Neutrophil (primary cell): ENCODE data around the gene OR2T11.

Source experiments
- H3K27ac ChIP-seq: fragments of 200-600 bp; sonication (generic); 2 replicates; pipeline ENCODE4 v1.5.1; 2016; ENCODE audit warnings: mild to moderate bottlenecking, moderate library complexity
- H3K27me3 ChIP-seq: fragments of 200-600 bp; sonication (generic); 2 replicates; pipeline ENCODE4 v1.6.0; 2016; ENCODE audit warnings: mild to moderate bottlenecking
- H3K36me3 ChIP-seq: fragments of 200-600 bp; sonication (generic); 2 replicates; pipeline ENCODE4 v1.5.1; 2017
- H3K4me1 ChIP-seq, 2 experiments: fragments of 200-600 bp in 1 of 2; sonication (generic) in 1 of 2; 1 replicate in 1 of 2; 2 replicates in 1 of 2; pipeline versions ENCODE4 v1.5.1 to v1.6.1; 2013 to 2016; ENCODE audit warnings: low read depth in 1 of 2, low read length in 1 of 2, mild to moderate bottlenecking in 1 of 2, moderate library complexity in 1 of 2; ENCODE audit not compliant: control insufficient read depth in 1 of 2, insufficient read depth in 1 of 2
- H3K4me3 ChIP-seq, 2 experiments: fragments of 200-600 bp in 1 of 2; sonication (generic) in 1 of 2; 1 replicate in 1 of 2; 2 replicates in 1 of 2; pipeline ENCODE4 v1.5.1; 2013 to 2016; ENCODE audit warnings: low read depth in 1 of 2, low read length in 1 of 2, mild to moderate bottlenecking in 1 of 2, moderate library complexity in 1 of 2
- H3K9me3 ChIP-seq: fragments of 200-600 bp; sonication (generic); 2 replicates; pipeline ENCODE4 v1.5.1; 2016
- CTCF ChIP-seq: fragments of 200-600 bp; sonication (generic); IDR thresholded peaks from 2 replicates; pipeline ENCODE4 v1.5.1; 2016; ENCODE audit warnings: antibody characterized with exemption

Gene OR2T11

DNA sequence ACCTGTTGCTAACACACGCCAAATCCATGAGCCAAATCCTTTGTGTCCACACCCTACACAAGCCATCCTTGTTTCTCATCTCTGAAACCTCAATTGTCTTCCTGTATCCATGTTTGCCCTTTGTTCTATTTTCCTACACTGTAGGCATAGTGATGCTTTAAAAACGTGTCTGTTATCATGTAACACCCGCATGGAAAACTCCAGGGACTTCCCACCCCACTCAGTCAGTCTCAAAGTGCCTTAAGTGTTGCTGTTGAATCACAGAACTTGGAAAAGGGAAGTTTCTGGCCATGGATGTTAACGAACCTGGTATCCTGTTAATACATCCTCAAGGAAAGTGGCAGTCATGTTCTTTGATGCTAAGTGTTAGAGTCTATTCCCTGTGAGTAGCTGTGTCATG lies 9.7 kb downstream of the OR2T11 start:
- H3K4me1 ChIP-seq = no peaks in the 10 kb centered on the region
- H3K9me3 ChIP-seq = no peaks in the 10 kb centered on the region
- no peaks in the 10 kb centered on the region for H3K36me3 ChIP-seq
- H3K27ac ChIP-seq = no peak overlapping the region
- H3K4me3 ChIP-seq = no peak overlapping the region
- no peaks in the 10 kb centered on the region for H3K27me3 ChIP-seq
- no peak for TF ChIP-seq CTCF

DNA sequence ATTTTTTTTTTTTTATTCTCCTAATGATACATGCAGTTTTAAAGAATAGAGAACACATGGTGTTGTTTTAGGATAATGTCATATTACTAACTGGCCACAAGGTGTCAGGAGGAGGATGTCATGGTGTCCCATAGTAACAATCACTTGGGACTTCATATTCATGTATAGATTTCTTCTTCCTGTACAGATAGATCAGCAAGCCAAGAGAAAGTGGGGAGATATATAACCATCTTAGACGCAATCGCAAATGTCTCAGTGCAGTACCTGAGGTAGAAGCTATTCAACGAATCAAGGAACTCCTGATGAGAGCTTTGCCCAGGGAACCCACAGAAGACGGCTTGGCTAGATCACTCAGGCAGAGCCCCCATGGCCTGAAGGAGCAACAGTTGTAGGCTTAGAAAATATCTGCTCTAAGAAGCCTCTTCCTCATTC lies 12.3 kb downstream of the OR2T11 start:
- TF ChIP-seq CTCF = peak; percentile 46
- H3K9me3 ChIP-seq = no peaks in the 10 kb centered on the region
- no peaks in the 10 kb centered on the region for H3K4me1 ChIP-seq
- H3K27ac ChIP-seq = no peak overlapping the region
- no peaks in the 10 kb centered on the region for H3K36me3 ChIP-seq
- H3K4me3 ChIP-seq = no peak overlapping the region
- no peaks in the 10 kb centered on the region for H3K27me3 ChIP-seq

- no peak overlapping the region for H3K4me3 ChIP-seq
- no peak overlapping the region for H3K27ac ChIP-seq
- H3K36me3 ChIP-seq = no peaks in the 10 kb centered on the region
- no peaks in the 10 kb centered on the region for H3K9me3 ChIP-seq
- no peaks in the 10 kb centered on the region for H3K4me1 ChIP-seq
- TF ChIP-seq CTCF = no peak
- H3K27me3 ChIP-seq = no peaks in the 10 kb centered on the region
Observed at GRCh38 chr1:248621770-248622169, 13.1 kb downstream of the OR2T11 start.

GRCh38 chr1:248618878-248619277 lies 16.0 kb downstream of the OR2T11 start:
- no peak for TF ChIP-seq CTCF
- no peaks in the 10 kb centered on the region for H3K9me3 ChIP-seq
- no peak overlapping the region for H3K4me3 ChIP-seq
- H3K27ac ChIP-seq = no peak overlapping the region
- H3K27me3 ChIP-seq = no peaks in the 10 kb centered on the region
- no peaks in the 10 kb centered on the region for H3K4me1 ChIP-seq
- no peaks in the 10 kb centered on the region for H3K36me3 ChIP-seq

- Histone ChIP-seq H3K27ac (no peak overlapping the region), H3K4me3 (no peak overlapping the region), H3K9me3 (no peaks in the 10 kb centered on the region), H3K4me1 (no peaks in the 10 kb centered on the region), H3K27me3 (no peaks in the 10 kb centered on the region), H3K36me3 (no peaks in the 10 kb centered on the region)
- no peak for TF ChIP-seq CTCF
Observed at GRCh38 chr1:248618119-248618518, 16.8 kb downstream of the OR2T11 start.

DNA sequence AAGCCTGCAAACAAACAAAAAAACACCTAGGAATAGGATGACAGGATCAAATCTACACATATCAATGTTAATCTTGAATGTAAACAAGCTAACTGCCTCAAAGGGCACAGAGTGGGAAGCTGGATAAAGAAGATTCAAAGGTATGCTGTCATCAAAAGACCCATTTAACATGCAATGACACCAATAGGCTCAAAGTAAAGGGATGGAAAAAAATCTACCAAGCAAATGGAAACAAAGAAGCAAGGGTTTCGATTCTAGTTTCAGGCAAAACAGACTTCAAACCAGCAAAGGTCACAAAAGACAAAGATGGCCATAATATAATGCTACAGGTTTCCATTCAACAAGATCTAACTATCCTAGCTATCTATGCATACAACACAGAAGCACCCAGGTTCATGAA lies 21.1 kb downstream of the OR2T11 start:
- no peak for TF ChIP-seq CTCF
- no peaks in the 10 kb centered on the region for H3K9me3 ChIP-seq
- H3K4me1 ChIP-seq = no peaks in the 10 kb centered on the region

More for the DNA sequence above, 21.1 kb downstream of the OR2T11 start:
- Histone ChIP-seq H3K4me3 (no peak overlapping the region), H3K27me3 (no peaks in the 10 kb centered on the region), H3K36me3 (no peaks in the 10 kb centered on the region), H3K27ac (no peak overlapping the region)
